GM21576 (cell line): ENCODE results near the gene UGDH.
"Not testable (repeated sequence)": the region's sequence is repeated elsewhere in the genome, so short reads cannot be mapped to it uniquely, and the experiment has no call there.

Experiments
- ATAC-seq: cut with Tn5 transposase; IDR thresholded peaks from one replicate; pipeline ENCODE4 v1.9.1; 2021; ENCODE audit warnings: mild to moderate bottlenecking, moderate library complexity; ENCODE audit not compliant: unreplicated experiment

Gene UGDH

DNA sequence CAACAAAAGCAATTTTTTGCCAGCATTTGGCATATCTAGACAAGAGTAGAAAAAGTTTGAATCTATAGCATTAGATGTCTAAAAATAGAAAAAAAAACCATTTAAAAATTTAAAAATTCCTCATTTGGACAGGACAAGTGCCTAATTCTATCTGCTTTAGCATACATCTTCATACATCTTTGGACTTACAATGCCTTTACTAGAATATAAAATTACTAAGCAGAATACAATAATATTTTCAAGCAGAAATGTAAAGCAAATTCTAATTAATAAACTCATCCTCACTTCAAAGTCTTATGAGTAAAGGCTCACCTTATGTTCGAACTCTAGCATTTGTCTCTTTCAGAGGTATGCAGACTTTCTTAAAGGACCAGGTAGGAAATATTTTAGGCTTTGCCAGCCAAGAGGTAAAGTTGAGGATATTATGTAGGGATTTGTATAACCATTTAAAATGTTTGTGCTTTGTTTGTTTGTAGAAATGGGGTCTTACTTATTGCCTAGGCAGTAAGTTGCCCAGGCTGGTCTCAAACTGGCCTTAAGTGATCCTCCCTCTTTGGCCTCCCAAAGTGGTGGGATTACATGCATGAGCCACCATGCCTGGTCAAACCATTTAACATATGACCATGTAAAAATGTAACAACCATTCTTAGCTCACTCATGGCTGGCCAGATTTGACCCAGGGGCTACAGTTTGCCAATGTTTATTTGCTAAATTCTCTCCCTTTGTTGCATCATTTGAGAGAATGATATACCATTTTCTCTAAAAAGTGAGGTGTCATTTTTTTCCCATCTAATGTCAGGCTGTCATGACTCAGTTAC is 29.1 kb downstream of the UGDH start:
- ATAC-seq, result no peak

GRCh38 chr4:39495446-39496213 is 31.6 kb downstream of the UGDH start:
- ATAC-seq, result no peak

- no peak for ATAC-seq
These were observed 32.9 kb downstream of the UGDH start for GRCh38 chr4:39494354-39494753.

GRCh38 chr4:39490322-39490721 is 36.9 kb downstream of the UGDH start:
- ATAC-seq, result no peak

- no peak for ATAC-seq
These were observed 40.9 kb downstream of the UGDH start for GRCh38 chr4:39486221-39486804.

GRCh38 chr4:39484582-39485272 is 42.5 kb downstream of the UGDH start:
- ATAC-seq, result no peak

DNA sequence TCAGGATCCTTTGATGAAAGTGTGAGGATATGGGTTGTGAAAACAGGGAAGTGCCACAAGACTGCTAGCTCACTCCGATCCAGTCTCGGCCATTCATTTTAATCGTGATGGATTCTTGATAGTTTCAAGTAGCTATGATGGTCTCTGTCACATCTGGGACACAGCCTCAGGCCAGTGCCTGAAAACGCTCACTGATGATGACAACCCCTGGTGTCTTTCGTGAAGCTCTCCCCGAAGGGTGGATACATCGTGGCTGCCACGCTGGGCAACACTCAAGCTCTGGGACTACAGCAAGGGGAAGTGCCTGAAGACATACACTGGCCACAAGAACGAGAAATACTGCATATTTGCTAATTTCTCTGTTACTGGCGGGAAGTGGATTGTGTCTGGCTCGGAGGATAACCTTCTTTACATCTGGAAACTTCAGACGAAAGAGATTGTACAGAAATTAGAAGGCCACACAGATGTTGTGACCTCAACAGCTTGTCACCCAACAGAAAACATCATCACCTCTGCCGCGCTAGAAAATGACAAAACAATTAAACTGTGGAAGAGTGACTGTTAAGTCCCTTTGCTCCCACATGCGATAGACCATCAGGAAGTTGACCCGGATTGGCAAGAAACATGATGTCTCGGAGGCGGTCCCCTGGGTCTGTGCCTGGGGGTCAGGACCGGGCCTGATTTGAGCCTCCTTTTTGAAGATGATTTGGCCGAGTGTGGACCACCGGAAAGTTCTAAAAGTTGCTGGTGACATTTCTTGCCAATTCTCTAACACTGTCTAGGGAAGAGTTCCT is 46.1 kb downstream of the UGDH start:
- ATAC-seq, result no peak

- no peak for ATAC-seq
These were observed 47.0 kb downstream of the UGDH start for GRCh38 chr4:39480251-39480650.

DNA sequence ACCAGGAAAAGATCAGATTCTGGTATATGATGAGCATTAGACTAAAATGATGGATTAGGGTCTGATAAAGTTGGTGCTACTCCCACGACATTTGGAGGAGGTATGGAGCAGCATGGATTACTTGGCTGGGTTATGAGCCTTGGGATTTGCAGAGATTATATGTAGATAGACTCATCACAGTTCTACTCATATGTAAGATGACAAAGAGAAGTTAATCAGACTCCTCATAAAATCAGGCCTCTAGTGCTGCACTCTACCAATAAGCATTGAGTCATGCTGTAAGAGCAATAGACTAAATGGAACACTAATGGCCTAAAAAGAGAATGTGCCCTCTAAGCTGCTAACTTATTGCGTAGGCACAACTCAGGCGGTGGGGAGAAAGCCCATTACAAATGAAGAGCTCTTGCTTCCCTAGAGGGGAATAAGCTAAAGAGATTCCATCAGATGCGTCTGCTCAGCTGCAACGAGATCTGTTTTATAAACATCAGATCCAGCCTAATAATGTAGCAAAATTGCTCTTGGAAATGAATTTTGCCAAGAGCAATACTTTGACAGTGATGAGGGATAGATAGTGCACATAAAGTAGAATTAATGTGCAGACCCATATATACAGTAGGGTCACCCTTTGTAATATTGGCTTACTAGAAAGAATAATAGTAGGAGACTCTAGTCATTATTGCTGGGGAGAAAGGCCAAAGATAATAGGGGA is 50.9 kb downstream of the UGDH start:
- no peak for ATAC-seq

DNA sequence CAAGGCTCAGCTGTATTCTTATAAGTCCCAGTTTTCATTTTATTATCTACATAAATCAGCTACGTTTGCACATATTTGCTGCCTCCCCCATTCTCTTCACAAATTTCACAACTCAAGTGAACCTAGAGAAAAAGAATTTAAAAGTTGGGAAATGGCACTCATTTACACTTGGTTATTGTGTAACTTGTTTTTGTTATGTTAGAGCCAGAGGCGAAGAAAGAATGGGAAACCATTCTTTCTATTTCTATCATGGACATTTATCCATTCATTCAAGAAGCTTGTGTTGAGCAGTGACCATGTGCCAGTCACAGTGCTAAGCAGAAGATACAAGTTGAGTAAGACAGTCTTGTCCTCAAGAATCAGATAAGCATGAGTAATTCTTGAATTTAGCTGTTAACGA is 54.8 kb downstream of the UGDH start:
- no peak for ATAC-seq

DNA sequence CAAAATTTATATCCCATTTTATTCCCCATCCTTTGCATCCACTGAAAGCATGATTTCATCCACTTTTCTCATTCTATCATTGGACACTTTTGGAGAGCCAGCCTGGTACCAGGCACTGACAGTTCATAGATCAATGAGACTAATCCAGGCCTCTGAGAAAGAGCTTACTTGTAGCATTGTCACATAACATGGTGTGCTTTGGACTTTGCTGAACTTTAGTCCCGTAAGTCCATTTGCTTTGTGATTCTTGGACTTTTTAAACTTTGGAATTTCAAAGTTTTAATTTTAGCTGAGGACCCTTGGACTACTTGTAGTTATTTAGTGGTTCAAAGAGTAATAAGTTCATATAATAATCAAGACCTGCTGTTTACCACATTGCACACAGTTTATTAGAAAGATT is 56.8 kb downstream of the UGDH start:
- no peak for ATAC-seq

GRCh38 chr4:39469429-39470077 is 57.7 kb downstream of the UGDH start:
- peak; percentile 78 for ATAC-seq

- ATAC-seq, result no peak
These were observed 59.8 kb downstream of the UGDH start for GRCh38 chr4:39467464-39467863.

GRCh38 chr4:39466747-39467146 is 60.5 kb downstream of the UGDH start:
- ATAC-seq, result no peak

GRCh38 chr4:39464886-39465501 is 62.2 kb downstream of the UGDH start:
- ATAC-seq, result no peak

DNA sequence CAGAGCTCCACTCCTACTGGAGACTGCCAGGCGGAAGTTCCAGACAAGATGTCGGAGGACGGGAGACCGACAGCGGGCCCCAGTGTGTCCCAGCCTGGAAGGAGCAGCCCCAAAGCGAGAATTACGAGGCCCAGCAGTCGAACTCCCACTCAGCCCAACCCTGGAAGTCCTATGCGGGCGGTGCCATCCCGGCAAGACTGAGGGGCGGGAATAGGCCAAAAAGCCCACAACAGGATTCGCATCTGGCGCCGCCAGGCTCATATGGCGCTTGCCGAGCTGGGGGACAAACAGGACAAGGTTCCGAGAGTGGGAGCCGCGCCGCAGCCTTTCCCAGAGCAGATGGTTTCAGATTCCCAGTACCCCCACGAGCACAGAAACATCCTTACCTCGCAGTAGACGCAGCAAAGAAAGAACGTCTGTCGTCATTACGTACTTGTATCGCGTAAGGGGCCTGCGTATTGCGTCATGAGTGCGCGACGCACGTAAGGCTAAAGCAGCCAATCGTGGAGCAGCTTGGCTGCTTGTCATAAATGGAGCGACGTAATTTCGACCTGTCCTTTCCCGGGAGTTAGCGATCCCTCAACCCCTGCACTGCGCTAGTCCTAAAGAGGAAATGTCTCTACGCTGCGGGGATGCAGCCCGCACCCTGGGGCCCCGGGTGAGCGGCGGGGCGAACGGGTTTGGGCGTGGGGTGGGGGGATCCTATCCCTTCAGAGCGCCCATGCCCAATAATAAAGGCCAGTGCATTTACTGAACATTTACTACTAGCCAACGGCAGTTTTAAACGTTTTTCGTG is 68.5 kb downstream of the UGDH start, which contains the start of the genes LIAS and RPL9:
Gene LIAS, plus strand, starts transcription at position 552 of the 796 bp plus-strand sequence. Its CDS starts 62 bp downstream, at position 614.
Gene RPL9, minus strand, starts transcription at position 418 of the 796 bp plus-strand sequence. CDS start 483 bp downstream, outside the sequence.
- ATAC-seq, result peak; percentile 84

DNA sequence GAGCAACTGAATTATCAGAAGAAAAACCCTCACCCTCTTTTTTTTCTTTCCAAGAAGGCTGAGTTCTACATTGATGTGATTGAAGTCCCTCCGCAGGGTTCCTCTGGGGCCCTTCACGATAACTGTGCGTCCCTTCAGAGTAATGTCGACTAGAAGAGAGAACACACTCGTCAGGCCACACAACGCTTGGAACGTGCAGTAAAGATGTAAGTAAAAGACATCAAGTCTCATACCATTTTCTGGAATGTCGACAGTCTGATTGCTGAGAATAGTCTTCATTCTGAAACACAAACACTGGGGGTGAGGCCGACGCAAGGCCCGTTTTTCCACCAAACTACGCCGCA is 69.1 kb downstream of the UGDH start:
- not testable (repeated sequence) for ATAC-seq
